Measurements from ENCODE around the gene ZNF888.
A peak's percentile ranks its signal among the peaks of the same experiment; 100 is the strongest.
"Not testable (repeated sequence)": the region's sequence is repeated elsewhere in the genome, so short reads cannot be mapped to it uniquely, and the experiment has no call there.

ZNF888 gene

DNA sequence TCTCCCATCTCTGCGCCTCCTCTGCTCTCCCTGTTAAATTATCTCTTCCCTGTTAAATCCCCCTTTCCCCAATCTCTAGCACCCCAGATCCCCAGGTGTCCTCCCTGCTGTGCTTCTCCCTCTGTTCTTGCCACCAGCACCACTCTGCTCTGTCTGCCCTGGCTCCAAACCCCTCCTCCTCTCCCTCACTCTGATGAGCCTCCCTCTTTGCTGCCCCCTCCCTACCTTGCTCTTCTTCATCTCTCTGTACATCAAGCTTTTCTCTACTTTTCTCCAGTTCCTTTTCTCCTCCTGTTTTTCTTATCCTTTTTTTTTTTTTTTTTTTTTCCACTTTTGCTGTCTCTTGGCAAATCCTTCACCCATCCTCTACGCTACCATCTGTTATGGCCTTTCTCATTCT is 18.3 kb upstream of the ZNF888 start:
- H3K9me3 ChIP-seq (ENCODE audit: control insufficient read depth in 5 of 5, low read length in 5 of 5); H3K27me3 ChIP-seq (ENCODE audit: control insufficient read depth in 5 of 5, insufficient read depth in 4 of 5, low read length in 5 of 5); H3K36me3 ChIP-seq (ENCODE audit: control insufficient read depth in 5 of 5, insufficient read depth in 5 of 5, low read length in 5 of 5): not testable (repeated sequence)
- Histone ChIP-seq H3K27ac (ENCODE audit: low read depth, low read length) (peak overlapping the region; percentile 69), H3K9ac (ENCODE audit: low read length in 5 of 5) (peak overlapping the region in 1 of 5 donors; percentile 84), H3K4me1 (ENCODE audit: control insufficient read depth in 5 of 5, insufficient read depth in 5 of 5, low read length in 5 of 5) (peaks cover 0 to 22% (median 18%) of the 10 kb centered on the region in 5 donors), H3K4me3 (ENCODE audit: low read depth in 1 of 5, low read length in 5 of 5) (peak overlapping the region; percentile 81 to 94 (median 87))

DNA sequence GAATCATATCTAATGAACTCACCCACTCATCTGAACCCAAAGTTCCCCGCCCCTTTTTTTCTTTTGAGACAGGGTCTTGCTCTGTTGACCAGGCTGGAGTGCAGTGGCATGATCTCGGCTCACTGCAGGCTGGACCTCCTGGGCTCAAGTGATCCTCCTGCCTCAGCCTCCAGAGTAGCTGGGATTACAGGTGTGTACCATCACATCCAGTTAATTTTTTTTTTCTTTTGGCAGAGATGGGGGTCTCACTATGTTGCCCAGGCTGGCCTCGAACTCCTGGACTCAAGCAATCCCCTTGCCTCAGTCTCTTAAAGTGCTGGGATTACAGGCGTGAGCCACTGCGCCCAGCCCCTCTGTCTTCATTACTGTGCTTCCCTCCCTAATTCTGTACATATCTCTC is 17.7 kb upstream of the ZNF888 start:
- not testable (repeated sequence) for H3K27me3 ChIP-seq (ENCODE audit: control insufficient read depth in 5 of 5, insufficient read depth in 4 of 5, low read length in 5 of 5); H3K9ac ChIP-seq (ENCODE audit: low read length in 5 of 5); H3K36me3 ChIP-seq (ENCODE audit: control insufficient read depth in 5 of 5, insufficient read depth in 5 of 5, low read length in 5 of 5); H3K9me3 ChIP-seq (ENCODE audit: control insufficient read depth in 5 of 5, low read length in 5 of 5); H3K4me3 ChIP-seq (ENCODE audit: low read depth in 1 of 5, low read length in 5 of 5); H3K27ac ChIP-seq (ENCODE audit: low read depth, low read length)
- H3K4me1 ChIP-seq (ENCODE audit: control insufficient read depth in 5 of 5, insufficient read depth in 5 of 5, low read length in 5 of 5): peaks cover 0 to 22% (median 18%) of the 10 kb centered on the region in 5 donors

DNA sequence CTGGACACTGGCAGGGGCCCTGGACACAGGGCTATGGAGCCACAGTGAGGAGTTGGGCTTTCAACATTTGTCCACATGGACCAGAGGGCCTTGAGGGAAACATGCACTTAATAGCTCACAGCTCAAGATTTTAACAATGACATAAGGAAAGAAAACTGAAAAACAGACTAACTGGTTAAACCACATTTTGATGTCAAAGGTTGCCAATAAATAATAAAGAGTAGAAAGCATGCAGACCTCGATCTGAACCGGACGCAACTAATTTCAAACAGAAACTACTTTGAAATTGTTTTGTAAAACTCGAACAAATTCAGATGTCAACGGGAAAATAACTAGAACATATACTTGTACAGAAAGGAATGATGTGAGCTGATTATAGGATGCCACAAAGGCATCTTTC is 15.5 kb upstream of the ZNF888 start:
- Histone ChIP-seq H3K9me3 (ENCODE audit: control insufficient read depth in 5 of 5, low read length in 5 of 5) (no peaks in the 10 kb centered on the region), H3K36me3 (ENCODE audit: control insufficient read depth in 5 of 5, insufficient read depth in 5 of 5, low read length in 5 of 5) (peaks cover 0 to 7% (median 0%) of the 10 kb centered on the region in 5 donors), H3K27ac (ENCODE audit: low read depth, low read length) (no peak overlapping the region), H3K4me1 (ENCODE audit: control insufficient read depth in 5 of 5, insufficient read depth in 5 of 5, low read length in 5 of 5) (peaks cover 0 to 22% (median 16%) of the 10 kb centered on the region in 5 donors), H3K27me3 (ENCODE audit: control insufficient read depth in 5 of 5, insufficient read depth in 4 of 5, low read length in 5 of 5) (no peaks in the 10 kb centered on the region), H3K4me3 (ENCODE audit: low read depth in 1 of 5, low read length in 5 of 5) (no peak overlapping the region), H3K9ac (ENCODE audit: low read length in 5 of 5) (no peak overlapping the region)

DNA sequence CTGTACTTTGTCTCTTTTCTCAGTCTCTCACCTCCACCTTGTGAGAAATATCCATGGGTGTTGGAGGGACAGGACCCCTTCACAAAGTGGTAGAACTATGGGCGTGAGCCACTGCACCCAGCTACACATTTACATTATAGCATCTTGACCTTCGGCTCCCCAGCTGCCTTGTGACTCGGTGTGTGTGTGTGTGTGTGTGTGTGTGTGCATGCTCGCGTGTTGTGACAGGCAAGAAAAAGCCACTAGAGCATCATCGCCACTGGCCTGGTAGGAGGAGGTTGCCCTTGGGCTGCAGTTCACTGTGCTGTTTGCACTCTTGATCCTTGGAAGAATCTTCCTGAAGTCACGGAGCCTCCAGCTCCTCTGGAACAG is 13.7 kb upstream of the ZNF888 start:
- no peaks in the 10 kb centered on the region for H3K27me3 ChIP-seq (ENCODE audit: control insufficient read depth in 5 of 5, insufficient read depth in 4 of 5, low read length in 5 of 5)
- no peak overlapping the region for H3K9ac ChIP-seq (ENCODE audit: low read length in 5 of 5)
- peaks cover 0 to 13% (median 7%) of the 10 kb centered on the region in 5 donors for H3K4me1 ChIP-seq (ENCODE audit: control insufficient read depth in 5 of 5, insufficient read depth in 5 of 5, low read length in 5 of 5)
- peaks cover 0 to 7% (median 0%) of the 10 kb centered on the region in 5 donors for H3K36me3 ChIP-seq (ENCODE audit: control insufficient read depth in 5 of 5, insufficient read depth in 5 of 5, low read length in 5 of 5)
- no peak overlapping the region for H3K4me3 ChIP-seq (ENCODE audit: low read depth in 1 of 5, low read length in 5 of 5)
- no peaks in the 10 kb centered on the region for H3K9me3 ChIP-seq (ENCODE audit: control insufficient read depth in 5 of 5, low read length in 5 of 5)
- H3K27ac ChIP-seq (ENCODE audit: low read depth, low read length): no peak overlapping the region

DNA sequence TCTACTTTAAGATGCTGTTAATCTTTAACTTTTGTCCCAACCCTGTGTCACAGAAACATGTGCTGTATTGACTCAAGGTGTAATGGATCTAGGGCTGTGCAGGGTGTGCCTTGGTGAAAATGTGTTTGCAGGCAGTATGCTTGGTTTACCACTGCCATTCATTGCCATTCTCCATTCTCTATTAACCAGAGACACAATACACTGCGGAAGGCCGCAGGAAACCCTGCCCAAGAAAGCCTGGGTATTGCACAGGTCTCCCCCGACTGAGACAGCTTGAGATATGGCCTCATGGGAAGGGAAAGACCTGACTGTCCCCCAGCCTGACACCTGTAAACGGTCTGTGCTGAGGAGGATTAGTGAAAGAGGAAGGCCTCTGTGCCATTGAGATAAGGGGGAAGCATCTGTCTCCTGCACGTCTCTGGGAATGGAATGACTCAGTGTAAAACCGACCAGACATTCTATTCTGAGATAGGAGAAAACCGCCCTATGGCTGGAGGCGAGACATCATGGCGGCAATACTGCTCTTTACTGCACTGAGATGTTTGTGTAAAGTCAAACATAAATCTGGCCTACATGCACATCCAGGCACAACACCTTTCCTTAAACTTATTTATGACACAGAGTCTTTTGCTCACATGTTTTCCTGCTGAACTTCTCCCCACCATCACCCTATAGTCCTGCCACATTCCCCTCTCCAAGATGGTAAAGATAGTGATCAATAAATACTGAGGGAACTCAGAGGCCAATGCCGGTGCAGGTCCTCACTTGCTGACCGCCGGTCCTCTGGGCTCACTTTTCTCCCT is 13.1 kb upstream of the ZNF888 start:
- no peak overlapping the region for H3K27ac ChIP-seq (ENCODE audit: low read depth, low read length)
- H3K36me3 ChIP-seq (ENCODE audit: control insufficient read depth in 5 of 5, insufficient read depth in 5 of 5, low read length in 5 of 5): peaks cover 0 to 7% (median 0%) of the 10 kb centered on the region in 5 donors
- no peaks in the 10 kb centered on the region for H3K9me3 ChIP-seq (ENCODE audit: control insufficient read depth in 5 of 5, low read length in 5 of 5)
- no peak overlapping the region for H3K9ac ChIP-seq (ENCODE audit: low read length in 5 of 5)
- H3K4me3 ChIP-seq (ENCODE audit: low read depth in 1 of 5, low read length in 5 of 5): no peak overlapping the region
- peaks cover 0 to 7% (median under 1%) of the 10 kb centered on the region in 5 donors for H3K4me1 ChIP-seq (ENCODE audit: control insufficient read depth in 5 of 5, insufficient read depth in 5 of 5, low read length in 5 of 5)
- H3K27me3 ChIP-seq (ENCODE audit: control insufficient read depth in 5 of 5, insufficient read depth in 4 of 5, low read length in 5 of 5): no peaks in the 10 kb centered on the region

DNA sequence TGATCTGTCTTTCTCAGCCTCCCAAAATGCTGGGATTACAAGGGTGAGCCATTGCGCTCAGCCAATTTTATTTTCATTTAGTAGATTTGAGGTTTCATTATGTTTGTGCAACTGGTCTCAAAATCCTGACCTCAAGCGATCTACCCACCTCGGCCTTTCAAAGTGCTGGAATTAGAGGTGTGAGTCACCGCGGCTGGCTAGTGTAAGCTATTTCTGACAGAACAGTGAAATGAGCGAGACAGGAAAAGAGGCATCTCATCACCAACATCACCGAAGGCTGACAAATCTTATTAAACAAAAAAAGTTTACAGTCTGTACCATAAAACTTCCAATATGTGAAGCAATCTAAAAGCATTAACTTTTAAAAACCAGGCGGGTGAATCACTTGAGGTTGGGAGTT is 12.2 kb upstream of the ZNF888 start:
- H3K36me3 ChIP-seq (ENCODE audit: control insufficient read depth in 5 of 5, insufficient read depth in 5 of 5, low read length in 5 of 5): peaks cover 0 to 7% (median 0%) of the 10 kb centered on the region in 5 donors
- H3K4me3 ChIP-seq (ENCODE audit: low read depth in 1 of 5, low read length in 5 of 5): no peak overlapping the region
- no peaks in the 10 kb centered on the region for H3K27me3 ChIP-seq (ENCODE audit: control insufficient read depth in 5 of 5, insufficient read depth in 4 of 5, low read length in 5 of 5)
- peaks cover 0 to 6% (median 0%) of the 10 kb centered on the region in 5 donors for H3K4me1 ChIP-seq (ENCODE audit: control insufficient read depth in 5 of 5, insufficient read depth in 5 of 5, low read length in 5 of 5)
- no peaks in the 10 kb centered on the region for H3K9me3 ChIP-seq (ENCODE audit: control insufficient read depth in 5 of 5, low read length in 5 of 5)
- H3K27ac ChIP-seq (ENCODE audit: low read depth, low read length): no peak overlapping the region
- no peak overlapping the region for H3K9ac ChIP-seq (ENCODE audit: low read length in 5 of 5)

DNA sequence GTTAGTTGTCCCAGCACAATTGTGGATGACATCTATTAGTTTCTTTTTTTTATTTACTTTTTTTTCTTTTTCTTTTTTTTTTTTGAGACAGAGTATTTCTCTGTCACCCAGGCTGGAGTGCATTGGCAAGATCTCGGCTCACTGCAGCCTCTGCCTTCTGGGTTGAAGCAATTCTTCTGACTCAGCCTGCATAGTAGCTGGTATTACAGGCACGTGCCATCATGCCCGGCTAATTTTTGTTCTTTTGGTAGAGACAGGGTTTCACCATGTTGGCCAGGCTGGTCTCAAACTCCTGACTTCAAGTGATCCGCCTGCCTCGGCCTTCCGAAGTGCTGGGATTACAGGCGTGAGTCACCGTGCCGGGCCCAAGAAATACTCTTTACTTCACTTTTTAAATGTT is 1.4 kb upstream of the ZNF888 start:
- not testable (repeated sequence) for H3K9me3 ChIP-seq (ENCODE audit: control insufficient read depth in 5 of 5, low read length in 5 of 5)

DNA sequence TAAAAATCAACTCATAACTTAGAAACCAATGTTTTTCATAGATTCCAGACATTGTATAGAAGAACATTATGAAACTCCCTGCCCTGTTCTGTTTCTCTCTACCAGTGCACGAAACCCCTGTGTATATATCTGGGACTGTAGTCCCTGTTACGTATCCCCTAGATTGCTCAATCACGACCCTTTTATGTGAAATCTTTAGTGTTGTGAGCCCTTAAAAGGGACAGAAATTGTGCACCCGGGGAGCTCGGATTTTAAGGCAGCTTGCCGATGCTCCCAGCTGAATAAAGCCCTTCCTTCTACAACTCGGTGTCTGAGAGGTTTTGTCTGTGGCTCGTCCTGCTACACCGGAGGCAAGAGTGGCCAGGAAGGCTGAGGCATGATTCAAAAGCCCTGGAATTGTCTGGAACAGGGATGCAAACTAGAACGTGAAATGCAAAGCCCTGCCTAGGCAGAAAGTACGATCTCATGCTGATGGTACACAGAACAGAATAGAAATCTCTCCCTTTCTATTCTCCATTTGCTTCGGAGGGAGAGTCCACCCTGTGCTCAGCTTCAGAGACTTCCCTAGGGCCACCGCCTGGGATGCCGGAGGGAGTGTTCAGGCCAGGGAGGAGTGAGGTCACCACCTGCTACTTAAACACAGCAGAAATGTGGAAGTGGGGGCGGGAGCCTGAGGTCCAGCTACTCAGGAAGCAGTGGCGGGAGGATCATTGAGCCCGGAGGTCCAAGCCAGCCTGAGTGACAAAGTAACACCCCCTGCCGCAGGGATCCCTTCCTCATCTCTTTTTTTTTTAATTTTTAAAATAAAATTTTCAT is 758 bp upstream of the ZNF888 start:
- Histone ChIP-seq H3K27me3 (ENCODE audit: control insufficient read depth in 5 of 5, insufficient read depth in 4 of 5, low read length in 5 of 5) (no peaks in the 10 kb centered on the region), H3K9ac (ENCODE audit: low read length in 5 of 5) (peak overlapping the region; percentile 4 to 93 (median 48)), H3K27ac (ENCODE audit: low read depth, low read length) (peak overlapping the region; percentile 81), H3K4me3 (ENCODE audit: low read depth in 1 of 5, low read length in 5 of 5) (peak overlapping the region; percentile 60 to 96 (median 89)), H3K9me3 (ENCODE audit: control insufficient read depth in 5 of 5, low read length in 5 of 5) (no peaks in the 10 kb centered on the region), H3K4me1 (ENCODE audit: control insufficient read depth in 5 of 5, insufficient read depth in 5 of 5, low read length in 5 of 5) (peaks cover 1 to 20% (median 18%) of the 10 kb centered on the region in 5 donors), H3K36me3 (ENCODE audit: control insufficient read depth in 5 of 5, insufficient read depth in 5 of 5, low read length in 5 of 5) (peaks cover 6 to 10% (median 7%) of the 10 kb centered on the region in 5 donors)

More for the DNA sequence above, 1.4 kb upstream of the ZNF888 start:
- H3K27ac ChIP-seq (ENCODE audit: low read depth, low read length); H3K27me3 ChIP-seq (ENCODE audit: control insufficient read depth in 5 of 5, insufficient read depth in 4 of 5, low read length in 5 of 5); H3K4me3 ChIP-seq (ENCODE audit: low read depth in 1 of 5, low read length in 5 of 5); H3K9ac ChIP-seq (ENCODE audit: low read length in 5 of 5): not testable (repeated sequence)
- Histone ChIP-seq H3K4me1 (ENCODE audit: control insufficient read depth in 5 of 5, insufficient read depth in 5 of 5, low read length in 5 of 5) (peaks cover 1 to 20% (median 18%) of the 10 kb centered on the region in 5 donors), H3K36me3 (ENCODE audit: control insufficient read depth in 5 of 5, insufficient read depth in 5 of 5, low read length in 5 of 5) (peaks cover 6 to 11% (median 7%) of the 10 kb centered on the region in 5 donors)

DNA sequence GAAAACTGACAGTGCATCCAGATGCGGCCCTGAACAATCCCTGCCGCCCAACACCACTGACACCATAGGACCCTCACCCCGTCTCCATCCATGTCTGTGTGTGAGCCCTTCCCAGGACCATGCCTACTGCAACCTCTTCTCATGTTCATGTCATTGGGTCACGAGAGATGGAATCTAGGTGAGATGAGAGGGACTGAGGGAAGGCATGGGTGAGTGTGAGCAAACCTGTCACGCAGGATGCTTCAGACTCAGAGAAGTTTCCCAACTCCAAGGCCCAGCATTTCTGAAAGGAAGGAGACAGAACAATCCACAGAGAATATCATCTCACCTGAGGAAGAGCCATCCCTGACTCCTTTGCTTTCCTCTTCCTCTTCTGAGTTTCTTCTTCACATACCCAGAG is 5.7 kb downstream of the ZNF888 start:
- H3K4me1 ChIP-seq (ENCODE audit: control insufficient read depth in 5 of 5, insufficient read depth in 5 of 5, low read length in 5 of 5): peaks cover 0 to 5% (median 3%) of the 10 kb centered on the region in 5 donors
- H3K9ac ChIP-seq (ENCODE audit: low read length in 5 of 5): no peak overlapping the region
- no peaks in the 10 kb centered on the region for H3K27me3 ChIP-seq (ENCODE audit: control insufficient read depth in 5 of 5, insufficient read depth in 4 of 5, low read length in 5 of 5)
- H3K4me3 ChIP-seq (ENCODE audit: low read depth in 1 of 5, low read length in 5 of 5): no peak overlapping the region
- no peak overlapping the region for H3K27ac ChIP-seq (ENCODE audit: low read depth, low read length)
- H3K9me3 ChIP-seq (ENCODE audit: control insufficient read depth in 5 of 5, low read length in 5 of 5): no peaks in the 10 kb centered on the region
- H3K36me3 ChIP-seq (ENCODE audit: control insufficient read depth in 5 of 5, insufficient read depth in 5 of 5, low read length in 5 of 5): peaks cover 0 to 18% (median 9%) of the 10 kb centered on the region in 5 donors

DNA sequence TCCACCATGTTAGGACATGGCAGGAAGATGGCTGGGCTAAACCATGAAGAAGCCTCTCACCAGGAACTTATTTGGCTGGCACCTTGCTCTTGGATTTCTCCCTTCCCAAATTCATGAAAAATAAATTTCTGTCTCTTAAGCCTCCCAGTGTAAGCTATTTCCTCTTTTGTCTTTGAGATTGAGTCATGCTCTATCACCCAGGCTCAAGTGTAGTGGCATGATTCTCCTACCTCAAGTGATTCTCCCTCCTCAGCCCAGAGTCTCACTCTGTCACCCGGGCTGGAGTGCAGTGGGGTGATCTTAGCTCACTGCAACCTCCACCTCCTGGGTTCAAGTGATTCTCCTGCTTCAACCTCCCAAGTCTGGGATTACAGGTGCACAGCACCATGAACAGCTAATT is 12.6 kb downstream of the ZNF888 start:
- H3K27me3 ChIP-seq (ENCODE audit: control insufficient read depth in 5 of 5, insufficient read depth in 4 of 5, low read length in 5 of 5): no peaks in the 10 kb centered on the region
- no peak overlapping the region for H3K27ac ChIP-seq (ENCODE audit: low read depth, low read length)
- H3K9ac ChIP-seq (ENCODE audit: low read length in 5 of 5): no peak overlapping the region
- no peak overlapping the region for H3K4me3 ChIP-seq (ENCODE audit: low read depth in 1 of 5, low read length in 5 of 5)
- peaks cover 18 to 52% (median 23%) of the 10 kb centered on the region in 5 donors for H3K36me3 ChIP-seq (ENCODE audit: control insufficient read depth in 5 of 5, insufficient read depth in 5 of 5, low read length in 5 of 5)
- no peaks in the 10 kb centered on the region for H3K4me1 ChIP-seq (ENCODE audit: control insufficient read depth in 5 of 5, insufficient read depth in 5 of 5, low read length in 5 of 5)
- H3K9me3 ChIP-seq (ENCODE audit: control insufficient read depth in 5 of 5, low read length in 5 of 5): peaks cover 0 to 12% (median 0%) of the 10 kb centered on the region in 5 donors

All from subcutaneous abdominal adipose tissue (tissue), 5 donors.